KOPT-K1 (cell line): ENCODE data around the gene ATG4B.
A peak's percentile ranks its signal among the peaks of the same experiment; 100 is the strongest.

Source experiments
- H3K27ac ChIP-seq: fragments of 200-600 bp; sonication (generic); 2 replicates; pipeline ENCODE4 v1.5.1; 2016; ENCODE audit warnings: antibody characterized with exemption, mild to moderate bottlenecking, low read depth, low read length; ENCODE audit not compliant: poor library complexity, severe bottlenecking
- H3K36me3 ChIP-seq: fragments of 200-600 bp; sonication (generic); 2 replicates; pipeline ENCODE4 v1.5.1; 2017; ENCODE audit warnings: antibody characterized with exemption, mild to moderate bottlenecking, low read length, moderate library complexity; ENCODE audit not compliant: insufficient read depth
- H3K9me3 ChIP-seq: fragments of 200-600 bp; sonication (generic); 2 replicates; pipeline ENCODE4 v1.5.1; 2017; ENCODE audit warnings: antibody characterized with exemption, low read length, mild to moderate bottlenecking; ENCODE audit not compliant: insufficient read depth, poor library complexity, severe bottlenecking

The ATG4B gene

GRCh38 chr2:241607162-241607885, 30.2 kb upstream of the ATG4B start:
- Histone ChIP-seq H3K27ac (no peak overlapping the region), H3K9me3 (no peaks in the 10 kb centered on the region), H3K36me3 (peaks cover 35% of the 10 kb centered on the region)

GRCh38 chr2:241608881-241609280, 28.6 kb upstream of the ATG4B start:
- no peaks in the 10 kb centered on the region for H3K9me3 ChIP-seq
- peaks cover 33% of the 10 kb centered on the region for H3K36me3 ChIP-seq
- peak overlapping the region; percentile 24 for H3K27ac ChIP-seq

GRCh38 chr2:241609859-241610793, 27.4 kb upstream of the ATG4B start:
- Histone ChIP-seq H3K36me3 (peaks cover 28% of the 10 kb centered on the region), H3K27ac (peak overlapping the region; percentile 49), H3K9me3 (no peaks in the 10 kb centered on the region)

DNA sequence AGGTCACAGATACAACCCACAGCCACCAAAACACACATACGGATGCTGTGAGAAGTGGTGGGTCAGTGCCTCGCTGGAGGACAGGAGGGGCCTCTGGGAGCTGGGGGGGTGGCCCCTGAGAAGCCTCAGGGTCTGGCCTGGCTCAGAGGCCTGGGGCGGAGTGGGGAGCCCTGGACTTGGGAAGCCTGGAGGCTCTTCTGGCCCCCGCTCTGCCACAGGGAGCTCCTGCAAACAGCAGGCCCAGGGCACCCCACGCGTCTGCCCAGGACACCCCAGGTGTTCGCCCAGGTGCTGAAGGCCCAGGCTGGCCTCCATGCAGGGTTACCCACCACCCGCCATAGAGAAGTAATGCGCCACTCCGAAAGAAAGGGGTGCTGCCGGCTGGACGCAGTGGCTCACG, 26.4 kb upstream of the ATG4B start:
- Histone ChIP-seq H3K9me3 (no peaks in the 10 kb centered on the region), H3K36me3 (peaks cover 18% of the 10 kb centered on the region; the same call in 1 of the 2 replicates), H3K27ac (no peak overlapping the region)

DNA sequence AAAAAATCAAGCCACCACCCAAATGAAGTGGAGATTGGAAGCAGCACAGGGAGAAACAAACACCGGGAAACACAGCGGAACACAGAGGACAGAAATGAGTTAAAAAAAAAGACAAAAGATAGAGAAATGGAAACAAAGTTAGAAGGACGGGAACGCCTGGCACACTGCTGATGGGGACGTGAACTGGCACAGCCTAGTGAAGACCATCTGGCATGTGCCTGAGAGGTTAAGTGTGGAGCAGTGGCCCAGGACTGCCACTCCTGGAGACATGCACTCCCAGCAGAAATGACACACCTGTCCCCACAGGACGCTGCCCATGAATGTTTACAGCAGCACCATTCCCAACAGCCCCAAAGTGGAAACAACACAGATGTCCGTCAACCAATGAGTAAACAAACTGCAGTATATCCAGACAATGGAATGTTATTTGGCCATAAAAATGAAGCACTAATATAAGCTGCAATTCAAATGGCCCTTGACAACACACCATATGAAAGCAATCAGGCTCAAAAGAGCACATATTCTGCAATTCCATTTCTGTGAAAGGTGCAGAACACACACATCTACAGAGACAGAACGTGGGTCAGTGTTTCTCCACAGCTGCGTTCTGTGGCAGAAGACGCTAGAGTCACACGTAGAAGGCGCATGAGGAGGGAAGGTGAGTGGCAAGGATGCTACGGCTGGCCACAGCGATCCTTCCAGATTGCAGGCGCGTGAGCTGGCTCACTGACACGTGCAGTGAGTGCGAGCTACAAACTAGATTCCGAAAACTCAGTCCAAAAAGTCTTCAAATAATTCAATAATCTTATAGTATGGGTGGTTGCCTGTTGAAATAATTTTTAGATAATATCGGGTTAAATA, 25.1 kb upstream of the ATG4B start:
- no peaks in the 10 kb centered on the region for H3K9me3 ChIP-seq
- H3K27ac ChIP-seq: no peak overlapping the region
- H3K36me3 ChIP-seq: peaks cover 12% of the 10 kb centered on the region; the same call in 1 of the 2 replicates

DNA sequence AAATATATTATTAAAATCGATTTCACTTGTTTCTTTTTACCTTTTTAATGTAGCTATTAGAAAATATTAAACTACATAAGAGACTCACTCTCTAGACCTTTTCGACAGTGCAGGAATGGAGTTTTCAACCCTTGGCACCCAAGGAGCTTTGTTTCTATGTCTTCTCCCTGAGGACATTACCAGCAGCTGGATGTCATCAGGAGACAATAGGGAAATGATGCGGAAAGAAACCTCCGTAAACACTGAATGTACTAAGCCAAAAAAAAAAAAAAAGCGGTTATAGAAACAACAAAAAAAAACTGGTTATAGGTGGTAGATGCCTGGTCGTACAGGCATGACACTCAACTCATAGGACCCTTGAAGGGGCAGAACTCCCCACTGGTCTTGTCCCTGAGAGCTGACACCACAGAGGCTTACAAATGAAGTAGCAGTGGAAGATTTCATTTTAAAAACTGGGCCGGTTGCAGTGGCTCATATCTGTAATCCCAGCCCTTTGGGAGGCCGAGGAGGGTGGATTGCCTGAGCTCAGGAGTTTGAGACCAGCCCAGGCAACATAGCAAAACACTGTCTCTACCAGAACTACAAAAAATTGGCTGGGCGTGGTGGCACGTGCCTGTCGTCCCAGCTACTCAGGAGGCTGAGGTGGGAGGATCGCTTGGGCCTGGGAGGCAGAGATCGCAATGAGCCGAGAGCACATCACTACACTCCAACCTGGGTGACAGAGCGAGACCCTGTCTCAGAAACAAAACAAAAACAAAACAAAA, 24.3 kb upstream of the ATG4B start:
- Histone ChIP-seq H3K9me3 (no peaks in the 10 kb centered on the region), H3K27ac (no peak overlapping the region), H3K36me3 (peaks cover 9% of the 10 kb centered on the region; the same call in 1 of the 2 replicates)

DNA sequence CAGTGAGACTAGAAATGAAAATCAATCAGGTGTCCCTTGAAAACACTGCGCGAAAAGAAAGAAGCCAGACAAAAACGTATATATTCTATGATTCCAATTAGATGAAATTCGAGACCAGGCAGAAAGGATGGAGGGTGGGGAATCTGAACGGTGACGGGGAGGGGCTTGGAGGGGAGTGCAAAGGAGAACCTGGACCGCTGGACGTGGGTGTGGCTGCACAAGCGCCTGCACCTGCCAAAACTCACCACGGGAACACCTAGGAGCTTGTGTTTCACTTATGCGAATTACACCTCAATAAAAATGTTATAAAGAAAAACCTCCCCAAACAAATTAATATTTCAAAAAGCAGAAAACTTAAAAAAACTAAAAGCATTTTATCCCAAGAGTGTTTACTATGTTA, 22.5 kb upstream of the ATG4B start:
- H3K27ac ChIP-seq: no peak overlapping the region
- no peaks in the 10 kb centered on the region for H3K9me3 ChIP-seq
- H3K36me3 ChIP-seq: peaks cover 15% of the 10 kb centered on the region; the same call in 1 of the 2 replicates

GRCh38 chr2:241615522-241616052, 21.9 kb upstream of the ATG4B start:
- Histone ChIP-seq H3K9me3 (no peaks in the 10 kb centered on the region), H3K36me3 (peaks cover 21% of the 10 kb centered on the region; the same call in 1 of the 2 replicates), H3K27ac (no peak overlapping the region)

- H3K9me3 ChIP-seq: no peaks in the 10 kb centered on the region
- H3K27ac ChIP-seq: no peak overlapping the region
- peaks cover 22% of the 10 kb centered on the region; the same call in 1 of the 2 replicates for H3K36me3 ChIP-seq
Measured at GRCh38 chr2:241616168-241617125, 21.0 kb upstream of the ATG4B start.

DNA sequence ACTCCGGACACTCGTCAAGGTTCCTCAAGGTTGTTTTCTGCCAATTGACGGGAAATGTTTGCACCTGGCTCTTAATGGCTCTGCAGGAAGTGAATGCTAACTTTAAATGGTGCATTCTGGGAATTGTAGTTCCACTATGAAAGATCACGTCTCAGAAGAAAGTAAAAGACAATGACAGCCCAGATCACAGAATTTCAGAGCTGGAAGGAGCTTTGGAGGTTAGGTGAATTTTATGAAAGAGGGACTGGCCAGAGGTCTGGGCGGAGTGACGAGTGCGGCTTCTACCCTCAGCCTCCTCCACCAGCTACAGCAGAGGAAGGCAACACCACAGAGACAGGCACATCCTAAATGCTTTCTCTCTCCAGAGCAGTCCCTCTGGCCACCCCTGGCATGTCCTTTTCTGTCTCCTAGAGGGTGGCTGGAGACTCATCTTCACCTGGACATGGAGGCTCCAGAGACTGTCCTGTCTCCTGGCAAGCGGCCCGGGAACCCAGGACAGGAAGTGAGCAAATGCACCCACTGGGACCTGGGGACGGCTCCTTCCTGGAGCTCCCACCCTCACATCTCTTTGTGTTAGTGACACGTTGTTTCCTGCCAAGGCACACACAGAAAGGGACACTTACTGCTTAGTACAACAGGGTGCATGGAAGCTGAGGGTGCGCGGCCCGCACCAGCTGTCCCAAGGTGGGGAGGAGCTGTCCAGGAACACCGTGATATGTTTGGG, 19.9 kb upstream of the ATG4B start:
- peaks cover 19% of the 10 kb centered on the region; the same call in 1 of the 2 replicates for H3K36me3 ChIP-seq
- H3K27ac ChIP-seq: peak overlapping the region; percentile 55
- H3K9me3 ChIP-seq: no peaks in the 10 kb centered on the region

- H3K9me3 ChIP-seq: no peaks in the 10 kb centered on the region
- H3K27ac ChIP-seq: peak overlapping the region; percentile 55
- peaks cover 22% of the 10 kb centered on the region; the same call in 1 of the 2 replicates for H3K36me3 ChIP-seq
Measured at GRCh38 chr2:241618296-241618805, 19.1 kb upstream of the ATG4B start.

DNA sequence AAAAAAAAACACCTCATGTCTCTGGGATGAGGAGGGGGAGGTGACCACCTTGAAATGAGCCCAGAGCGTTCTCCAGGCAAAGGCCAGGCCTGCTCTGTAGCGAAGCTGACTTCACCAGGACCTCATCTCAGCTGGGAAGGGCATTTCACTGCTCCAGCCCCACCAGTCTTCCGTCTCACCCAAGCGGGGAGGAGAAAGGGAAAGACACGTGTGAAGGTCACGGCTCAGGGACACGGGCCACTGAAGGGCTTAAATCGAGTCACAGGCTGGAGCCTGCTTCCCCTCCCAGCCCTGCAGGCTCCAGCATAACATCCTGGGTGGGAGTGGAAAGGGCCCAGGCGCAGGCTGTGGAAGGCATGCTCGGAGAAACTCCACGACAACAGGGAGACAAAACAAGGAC, 18.7 kb upstream of the ATG4B start:
- H3K27ac ChIP-seq: peak overlapping the region; percentile 26
- no peaks in the 10 kb centered on the region for H3K9me3 ChIP-seq
- peaks cover 26% of the 10 kb centered on the region; the same call in 1 of the 2 replicates for H3K36me3 ChIP-seq
